AG04449 (cell line): ENCODE data around the gene CALML6.

Source experiments
- CTCF ChIA-PET: fragments of 350-600 bp; formaldehyde crosslinking; extraction: SDS; loops from one replicate; lab custom pipeline; 2021; ENCODE audit warnings: antibody characterized with exemption; lab: Yijun Ruan, JAX
- POLR2A ChIA-PET: fragments of 400-600, 350-600 bp; formaldehyde crosslinking; extraction: SDS; loops from one replicate; lab custom pipeline; 2020; ENCODE audit warnings: antibody characterized with exemption, inconsistent platforms; lab: Yijun Ruan, JAX
- DNase-seq: peaks from one replicate; pipeline ENCODE4 v3.0.0-alpha.2; 2010; ENCODE audit warnings: low read depth, low spot score
- H3K4me3 ChIP-seq: 2 replicates; pipeline ENCODE4 v1.5.1; 2011; ENCODE audit warnings: low read depth, mild to moderate bottlenecking, control low read depth, low read length
- CTCF ChIP-seq: IDR thresholded peaks from one replicate; pipeline ENCODE4 v1.5.1; 2011; ENCODE audit warnings: mild to moderate bottlenecking, moderate library complexity, low read length, control low read depth, inconsistent platforms; ENCODE audit not compliant: insufficient read depth; ENCODE audit errors: missing control alignments

Gene CALML6

GRCh38 chr1:1921901-1922701 is 7.0 kb downstream of the CALML6 start:
- ChIA-PET CTCF (interaction anchor here (1.2 kb wide), 1 partner anchor 123 kb away, joined by 3 read pairs; no protein-coding TSS in a partner anchor), POLR2A (no interaction called here)
- H3K4me3 ChIP-seq, result no peak overlapping the region
- no peak for DNase-seq
- TF ChIP-seq CTCF, result no peak

- CTCF ChIA-PET, result no interaction called here
These were observed 7.6 kb downstream of the CALML6 start for GRCh38 chr1:1922702-1922955.

GRCh38 chr1:1922956-1923833 is 8.1 kb downstream of the CALML6 start:
- TF ChIP-seq CTCF, result no peak
- no peak overlapping the region for H3K4me3 ChIP-seq
- DNase-seq, result no peak
- CTCF ChIA-PET, result interaction anchor here (1.5 kb wide), 1 partner anchor 122 kb away, joined by 7 read pairs; no protein-coding TSS in a partner anchor
- POLR2A ChIA-PET, result no interaction called here

More at GRCh38 chr1:1922702-1922955, 7.6 kb downstream of the CALML6 start:
- DNase-seq, result no peak
- POLR2A ChIA-PET, result no interaction called here
- TF ChIP-seq CTCF, result no peak
- no peak overlapping the region for H3K4me3 ChIP-seq

GRCh38 chr1:1924386-1924785 is 9.3 kb downstream of the CALML6 start:
- ChIA-PET CTCF (interaction anchor here (0.9 to 1.5 kb wide), 2 partner anchors 18 to 120 kb away, joined by 3 to 7 read pairs; no protein-coding TSS in a partner anchor), POLR2A (no interaction called here)
- no peak for DNase-seq
- TF ChIP-seq CTCF, result no peak
- no peak overlapping the region for H3K4me3 ChIP-seq

- POLR2A ChIA-PET, result no interaction called here
- no peak for TF ChIP-seq CTCF
- H3K4me3 ChIP-seq, result no peak overlapping the region
- CTCF ChIA-PET, result interaction anchor here (0.9 to 1.5 kb wide), 2 partner anchors 19 to 120 kb away, joined by 3 to 7 read pairs; no protein-coding TSS in a partner anchor
- DNase-seq, result no peak
These were observed 9.8 kb downstream of the CALML6 start for GRCh38 chr1:1924849-1925248.
